BJ (cell line): ENCODE results near the gene TEN1. TPM values are rescaled to one million over a fixed set of nuclear protein-coding genes. Genes with fewer than 3 reads are reported as not detected.

Experiments used
- CTCF ChIA-PET: fragments of 350-600 bp; formaldehyde crosslinking; extraction: SDS; loops from one replicate; lab custom pipeline; 2021; ENCODE audit warnings: antibody characterized with exemption, inconsistent platforms; lab: Yijun Ruan, JAX
- POLR2A ChIA-PET: fragments of 300-600 bp; sonication (Branson Sonifier 250); formaldehyde crosslinking; extraction: SDS; loops from one replicate; lab custom pipeline; 2021; ENCODE audit warnings: antibody characterized with exemption; lab: Charles Lee
- DNase-seq: peaks from one replicate; pipeline ENCODE4 v3.0.0-alpha.2; 2011; ENCODE audit warnings: low read depth
- H3K27me3 ChIP-seq: 2 replicates; pipeline ENCODE4 v1.6.0; 2011; ENCODE audit warnings: low read length; ENCODE audit not compliant: control insufficient read depth, insufficient read depth
- H3K36me3 ChIP-seq: 2 replicates; pipeline ENCODE4 v1.5.1; 2011; ENCODE audit warnings: low read length; ENCODE audit not compliant: control insufficient read depth, insufficient read depth
- H3K4me3 ChIP-seq: 2 replicates; pipeline ENCODE4 v1.5.1; 2011; ENCODE audit warnings: low read depth, mild to moderate bottlenecking, control low read depth, low read length
- CTCF ChIP-seq: IDR thresholded peaks from 2 replicates; pipeline ENCODE4 v1.5.1; 2011; ENCODE audit warnings: low read depth, mild to moderate bottlenecking, control low read depth, inconsistent platforms, low read length, moderate library complexity; ENCODE audit not compliant: insufficient read depth
- polyA plus RNA-seq: library from polyadenylated mRNA; depleted of rRNA; stranded (reverse); fragments of >200 nt; gene quantifications from 2 replicates; pipeline ENCODE4 v1.2.3, GENCODE V29; 2011

TEN1 gene
- polyA plus RNA-seq, 1 experiment, result 25.6 TPM

GRCh38 chr17:76007850-76008165, 28.8 kb downstream of the TEN1 start:
- no peaks in the 10 kb centered on the region for H3K27me3 ChIP-seq
- TF ChIP-seq CTCF, result no peak
- no peak overlapping the region for H3K4me3 ChIP-seq
- CTCF ChIA-PET, result interaction anchor here (0.7 to 19.9 kb wide), 5 partner anchors 9 to 112 kb away, joined by 3 to 264 read pairs (median 4); partner anchors contain the start of genes CDK3 and MRPL38
- no peak for DNase-seq
- H3K36me3 ChIP-seq, result peaks cover 3% of the 10 kb centered on the region
- POLR2A ChIA-PET, result no interaction called here

GRCh38 chr17:76008208-76008607, 29.2 kb downstream of the TEN1 start:
- CTCF ChIA-PET, result interaction anchor here (0.8 to 19.9 kb wide), 4 partner anchors 9 to 112 kb away, joined by 3 to 264 read pairs (median 16); partner anchors contain the start of genes CDK3 and MRPL38

GRCh38 chr17:76008630-76009425, 29.8 kb downstream of the TEN1 start:
- DNase-seq, result no peak
- no peak for TF ChIP-seq CTCF
- ChIA-PET CTCF (interaction anchor here (0.6 to 19.9 kb wide), 5 partner anchors 10 to 635 kb away, joined by 3 to 264 read pairs (median 4); partner anchors contain the start of genes CDK3 and MRPL38), POLR2A (no interaction called here)
- Histone ChIP-seq H3K4me3 (no peak overlapping the region), H3K36me3 (peaks cover 3% of the 10 kb centered on the region), H3K27me3 (no peaks in the 10 kb centered on the region)

More at GRCh38 chr17:76008208-76008607, 29.2 kb downstream of the TEN1 start:
- DNase-seq, result no peak
- POLR2A ChIA-PET, result no interaction called here
- Histone ChIP-seq H3K4me3 (no peak overlapping the region), H3K27me3 (no peaks in the 10 kb centered on the region), H3K36me3 (peaks cover 3% of the 10 kb centered on the region)
- TF ChIP-seq CTCF, result no peak

GRCh38 chr17:76009447-76009846, 30.4 kb downstream of the TEN1 start:
- ChIA-PET POLR2A (no interaction called here), CTCF (interaction anchor here (0.6 to 19.9 kb wide), 3 partner anchors 10 to 635 kb away, joined by 3 to 264 read pairs (median 29); partner anchors contain the start of genes CDK3 and MRPL38)
- TF ChIP-seq CTCF, result no peak
- peaks cover 3% of the 10 kb centered on the region for H3K36me3 ChIP-seq
- H3K27me3 ChIP-seq, result no peaks in the 10 kb centered on the region
- DNase-seq, result no peak
- no peak overlapping the region for H3K4me3 ChIP-seq

GRCh38 chr17:76009969-76010661, 31.1 kb downstream of the TEN1 start:
- CTCF ChIA-PET, result interaction anchor here (0.6 to 19.9 kb wide), 6 partner anchors 9 to 636 kb away, joined by 3 to 264 read pairs (median 4); partner anchors contain the start of genes CDK3 and MRPL38
- DNase-seq, result no peak
- no peak overlapping the region for H3K4me3 ChIP-seq
- H3K27me3 ChIP-seq, result no peaks in the 10 kb centered on the region
- H3K36me3 ChIP-seq, result no peaks in the 10 kb centered on the region
- POLR2A ChIA-PET, result no interaction called here
- TF ChIP-seq CTCF, result no peak
